ENCODE results near the gene MRPL44.

DNA sequence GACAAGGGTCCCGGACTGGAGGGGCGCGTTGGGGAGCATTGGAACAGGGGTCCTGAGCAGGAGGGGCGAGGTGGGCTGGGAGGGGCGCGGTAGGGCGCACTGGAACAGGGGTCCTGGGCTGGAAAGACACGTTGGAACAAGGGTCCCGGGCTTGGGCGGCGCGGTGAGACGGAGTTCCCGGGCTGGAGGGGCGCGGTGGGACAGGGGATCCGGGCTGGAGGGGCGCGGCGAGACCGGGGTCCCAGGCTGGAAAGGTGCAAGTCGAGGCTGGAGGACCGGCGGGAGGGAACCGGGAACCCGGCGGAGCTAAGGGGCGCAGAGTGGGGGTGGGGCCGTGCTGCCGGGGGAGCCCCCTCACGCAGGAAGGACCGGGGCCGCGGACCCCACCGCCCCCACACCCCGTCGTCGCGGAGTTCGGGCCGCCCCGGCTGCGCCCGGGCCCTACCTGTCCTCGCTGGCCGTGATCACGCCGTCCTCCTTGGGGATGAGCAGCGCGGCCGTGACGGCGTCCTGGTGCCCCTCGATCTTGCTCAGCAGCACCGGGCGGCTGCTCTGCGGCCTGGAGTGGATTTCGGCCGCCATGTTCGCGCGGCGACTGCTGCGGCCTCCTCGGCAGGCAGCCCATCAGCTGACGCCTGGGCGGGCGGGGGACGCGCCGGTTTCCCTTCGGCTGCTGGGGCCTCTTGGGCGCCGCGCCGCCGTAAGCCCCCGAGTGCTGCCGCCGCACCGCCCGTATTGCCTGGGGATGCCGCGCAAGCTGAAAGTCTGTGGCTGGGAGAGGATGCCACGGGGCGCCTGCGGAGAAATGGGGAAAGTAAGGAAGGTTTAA, 12.3 kb upstream of the MRPL44 start, which contains the start of gene WDFY1:
- TF ChIP-seq, protein P1, sequence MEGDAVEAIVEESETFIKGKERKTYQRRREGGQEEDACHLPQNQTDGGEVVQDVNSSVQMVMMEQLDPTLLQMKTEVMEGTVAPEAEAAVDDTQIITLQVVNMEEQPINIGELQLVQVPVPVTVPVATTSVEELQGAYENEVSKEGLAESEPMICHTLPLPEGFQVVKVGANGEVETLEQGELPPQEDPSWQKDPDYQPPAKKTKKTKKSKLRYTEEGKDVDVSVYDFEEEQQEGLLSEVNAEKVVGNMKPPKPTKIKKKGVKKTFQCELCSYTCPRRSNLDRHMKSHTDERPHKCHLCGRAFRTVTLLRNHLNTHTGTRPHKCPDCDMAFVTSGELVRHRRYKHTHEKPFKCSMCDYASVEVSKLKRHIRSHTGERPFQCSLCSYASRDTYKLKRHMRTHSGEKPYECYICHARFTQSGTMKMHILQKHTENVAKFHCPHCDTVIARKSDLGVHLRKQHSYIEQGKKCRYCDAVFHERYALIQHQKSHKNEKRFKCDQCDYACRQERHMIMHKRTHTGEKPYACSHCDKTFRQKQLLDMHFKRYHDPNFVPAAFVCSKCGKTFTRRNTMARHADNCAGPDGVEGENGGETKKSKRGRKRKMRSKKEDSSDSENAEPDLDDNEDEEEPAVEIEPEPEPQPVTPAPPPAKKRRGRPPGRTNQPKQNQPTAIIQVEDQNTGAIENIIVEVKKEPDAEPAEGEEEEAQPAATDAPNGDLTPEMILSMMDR (IDR thresholded peaks at IDR 0.05): no peak
- peak; percentile 75 to 95 (median 94) for TF ChIP-seq POLR2AphosphoS5 (IDR thresholded peaks at IDR 0.05)
- TF ChIP-seq POLR2A (IDR thresholded peaks at IDR 0.05): peak; percentile 88
- TF ChIP-seq EP300 (IDR thresholded peaks at IDR 0.05; ENCODE audit: low read depth): no peak
